Vagina (tissue), 2 donors: ENCODE measurements around the gene PEX5L.

Experiments used
- CTCF ChIP-seq, 3 experiments: fragments of 450-650 bp in 2 of 3; fragments of 200-600 bp in 1 of 3; sonication (generic) in 1 of 3; IDR thresholded peaks; one replicate each; pipeline ENCODE4 v1.5.1; 2017 to 2019; ENCODE audit warnings: antibody characterized with exemption in 3 of 3, mild to moderate bottlenecking in 2 of 3, moderate library complexity in 2 of 3
- POLR2A ChIP-seq, 2 donors: fragments of 450-650 bp; IDR thresholded peaks; one replicate each; pipeline ENCODE4 v1.6.1; 2017; ENCODE audit warnings: antibody characterized with exemption in 2 of 2, mild to moderate bottlenecking in 2 of 2, moderate library complexity in 2 of 2
- POLR2AphosphoS5 ChIP-seq, 2 donors: sonication (generic); formaldehyde crosslinking; IDR thresholded peaks; one replicate each; pipeline ENCODE4 v1.9.0; 2017; ENCODE audit warnings: antibody characterized with exemption in 2 of 2, mild to moderate bottlenecking in 2 of 2, low read depth in 1 of 2; ENCODE audit not compliant: insufficient read depth in 1 of 2

- TF ChIP-seq POLR2A (IDR thresholded peaks at IDR 0.05) (no peak), CTCF (IDR thresholded peaks at IDR 0.05) (no peak), POLR2AphosphoS5 (IDR thresholded peaks at IDR 0.05; ENCODE audit: insufficient read depth in 1 of 2, low read depth in 1 of 2) (no peak)
These were observed 240.3 kb downstream of the PEX5L start for GRCh38 chr3:179796421-179796820.
